NOMO-1 treated with DMSO at 0.1 percent for 48 hours (cell line): ENCODE measurements around the gene SLC34A1.
"Not testable (repeated sequence)": the region's sequence is repeated elsewhere in the genome, so short reads cannot be mapped to it uniquely, and the experiment has no call there.

Experiments
- DNase-seq: peaks from one replicate; lab custom pipeline; 2025; ENCODE audit not compliant: unreplicated experiment; lab: John Stamatoyannopoulos, UW

Gene SLC34A1, protein sequence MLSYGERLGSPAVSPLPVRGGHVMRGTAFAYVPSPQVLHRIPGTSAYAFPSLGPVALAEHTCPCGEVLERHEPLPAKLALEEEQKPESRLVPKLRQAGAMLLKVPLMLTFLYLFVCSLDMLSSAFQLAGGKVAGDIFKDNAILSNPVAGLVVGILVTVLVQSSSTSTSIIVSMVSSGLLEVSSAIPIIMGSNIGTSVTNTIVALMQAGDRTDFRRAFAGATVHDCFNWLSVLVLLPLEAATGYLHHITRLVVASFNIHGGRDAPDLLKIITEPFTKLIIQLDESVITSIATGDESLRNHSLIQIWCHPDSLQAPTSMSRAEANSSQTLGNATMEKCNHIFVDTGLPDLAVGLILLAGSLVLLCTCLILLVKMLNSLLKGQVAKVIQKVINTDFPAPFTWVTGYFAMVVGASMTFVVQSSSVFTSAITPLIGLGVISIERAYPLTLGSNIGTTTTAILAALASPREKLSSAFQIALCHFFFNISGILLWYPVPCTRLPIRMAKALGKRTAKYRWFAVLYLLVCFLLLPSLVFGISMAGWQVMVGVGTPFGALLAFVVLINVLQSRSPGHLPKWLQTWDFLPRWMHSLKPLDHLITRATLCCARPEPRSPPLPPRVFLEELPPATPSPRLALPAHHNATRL

DNA sequence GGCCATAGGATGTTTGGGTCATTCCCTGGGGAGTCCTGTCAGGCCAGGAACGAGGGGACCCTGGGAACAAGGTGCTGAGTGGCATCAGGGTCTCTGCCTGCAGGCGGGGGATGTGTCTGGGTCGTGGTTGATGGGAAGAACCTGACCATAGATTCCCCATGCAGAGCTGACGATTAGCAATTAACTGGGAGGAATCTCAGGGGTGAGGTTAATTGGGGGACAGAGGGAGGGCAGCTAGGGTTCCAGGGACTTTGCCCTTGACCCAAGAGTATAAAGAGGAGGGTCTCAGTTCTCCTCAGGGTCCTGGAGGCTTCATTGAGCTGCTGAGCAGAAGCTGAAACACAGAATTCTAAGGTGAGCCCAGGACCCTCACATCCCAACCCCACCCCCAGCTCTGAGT, at the start of gene SLC34A1:
TSS of gene SLC34A1 (plus strand) at position 301 of the 400 bp plus-strand sequence. CDS start 1,308 bp downstream, outside the sequence.
- DNase-seq: no peak

DNA sequence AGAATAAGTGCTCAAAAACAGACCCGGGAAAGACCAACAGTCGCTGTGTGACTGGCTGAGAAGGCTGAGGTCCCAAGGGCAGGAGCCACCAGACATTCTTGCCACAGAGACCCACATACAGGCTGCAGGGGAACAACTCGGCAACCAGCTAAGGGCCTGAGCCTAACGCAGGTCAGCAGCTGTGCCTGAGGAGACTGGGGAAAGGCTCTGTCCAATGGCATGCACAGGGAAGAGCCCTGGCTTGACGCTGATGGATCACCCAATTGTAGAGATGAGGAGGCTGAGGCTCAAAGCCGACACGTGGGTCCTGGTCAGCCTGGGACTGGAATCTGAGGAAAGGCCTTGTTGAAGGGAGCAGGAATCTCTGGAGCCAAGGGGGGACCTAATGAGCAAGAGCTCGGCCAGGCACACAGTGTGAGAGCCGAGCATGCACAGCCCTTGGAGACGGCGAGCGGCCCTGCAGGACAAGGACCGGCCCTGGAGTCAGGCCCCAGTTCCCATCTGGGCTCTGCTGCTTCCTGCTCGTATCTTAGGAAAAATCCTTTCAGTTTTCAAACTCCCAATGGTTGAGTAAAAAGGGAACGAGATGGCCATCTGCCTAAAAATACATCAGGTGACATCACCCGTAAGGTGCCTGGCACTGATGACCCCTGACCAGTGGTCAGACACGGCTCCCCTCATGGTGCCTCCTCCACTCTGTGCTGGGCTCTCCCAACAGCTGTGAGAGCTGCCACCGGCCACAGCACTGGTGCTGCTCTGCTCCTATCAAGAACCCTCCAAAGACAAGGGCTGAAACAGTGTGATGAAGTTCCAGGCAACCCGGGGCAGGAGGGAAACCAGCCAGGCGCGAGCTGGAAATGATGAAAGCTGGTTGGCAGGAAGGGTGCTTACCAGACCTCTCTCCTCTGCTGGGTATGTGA, 49.2 kb upstream of the SLC34A1 start:
- DNase-seq: no peak

- no peak for DNase-seq
Observed at GRCh38 chr5:177335701-177336065, 48.6 kb upstream of the SLC34A1 start.

DNA sequence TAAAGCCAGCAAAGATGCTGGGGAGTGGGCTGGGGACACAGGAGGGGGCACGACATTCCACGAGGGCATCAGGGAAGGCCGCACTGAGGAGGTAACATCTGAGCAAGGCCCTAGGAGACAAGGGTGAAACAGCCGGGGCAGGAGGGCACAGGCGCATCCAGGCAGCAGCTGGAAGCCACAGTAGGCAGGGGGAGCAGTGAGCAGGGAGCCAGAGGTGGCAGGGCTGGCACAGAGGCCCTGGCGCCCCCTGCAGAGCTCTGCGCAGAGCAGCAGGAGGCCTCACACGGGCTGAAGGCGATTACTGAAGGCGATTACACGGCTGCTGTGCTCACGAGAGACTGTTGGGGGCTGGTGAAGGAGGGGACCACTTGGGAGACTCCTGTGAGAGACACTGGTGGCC, 48.1 kb upstream of the SLC34A1 start:
- peak; percentile 40 for DNase-seq

GRCh38 chr5:177336603-177337494, 47.4 kb upstream of the SLC34A1 start:
- no peak for DNase-seq

- no peak for DNase-seq
Observed at GRCh38 chr5:177338251-177339106, 45.8 kb upstream of the SLC34A1 start.

DNA sequence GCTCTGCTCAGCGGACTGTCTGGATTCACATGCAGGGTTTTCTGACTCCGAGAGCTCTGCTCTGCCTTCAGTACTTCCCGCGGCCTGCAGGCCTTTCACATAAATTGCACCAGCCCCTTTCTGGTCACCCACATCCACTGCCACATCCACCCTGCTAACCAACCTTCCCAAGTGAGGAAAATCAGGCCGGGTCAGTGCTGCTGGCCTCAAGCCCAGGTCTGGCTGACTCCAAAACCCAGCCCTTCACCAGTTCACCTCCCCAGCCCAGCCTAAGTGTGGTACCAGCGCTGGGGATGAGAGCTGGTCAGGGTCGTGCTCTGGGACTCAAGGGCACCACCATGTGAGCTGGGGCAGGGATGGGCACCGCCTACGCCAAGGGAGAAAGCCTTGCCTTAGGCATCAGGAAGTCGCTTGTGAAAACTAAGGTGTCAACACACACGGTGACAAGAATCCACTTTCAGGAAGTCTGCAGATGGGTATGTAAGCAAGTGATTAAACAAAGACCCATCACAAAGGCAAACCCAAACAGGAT, 45.1 kb upstream of the SLC34A1 start:
- DNase-seq: no peak

DNA sequence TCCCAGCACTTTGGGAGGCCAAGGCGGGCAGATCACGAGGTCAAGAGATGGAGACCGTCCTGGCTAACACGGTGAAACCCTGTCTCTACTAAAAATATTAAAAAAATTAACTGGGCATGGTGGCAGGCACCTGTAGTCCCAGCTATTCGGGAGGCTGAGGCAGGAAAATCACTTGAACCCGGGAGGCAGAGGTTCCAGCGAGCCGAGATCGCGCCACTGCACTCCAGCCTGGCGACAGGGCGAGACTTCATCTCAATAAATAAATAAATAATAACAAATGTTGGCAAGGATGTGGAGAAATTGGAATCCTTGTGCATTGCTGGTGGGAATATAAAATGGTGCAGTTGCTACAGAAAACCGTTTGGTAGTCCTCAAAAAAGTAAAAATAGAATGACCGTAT, 41.2 kb upstream of the SLC34A1 start:
- DNase-seq: not testable (repeated sequence)

DNA sequence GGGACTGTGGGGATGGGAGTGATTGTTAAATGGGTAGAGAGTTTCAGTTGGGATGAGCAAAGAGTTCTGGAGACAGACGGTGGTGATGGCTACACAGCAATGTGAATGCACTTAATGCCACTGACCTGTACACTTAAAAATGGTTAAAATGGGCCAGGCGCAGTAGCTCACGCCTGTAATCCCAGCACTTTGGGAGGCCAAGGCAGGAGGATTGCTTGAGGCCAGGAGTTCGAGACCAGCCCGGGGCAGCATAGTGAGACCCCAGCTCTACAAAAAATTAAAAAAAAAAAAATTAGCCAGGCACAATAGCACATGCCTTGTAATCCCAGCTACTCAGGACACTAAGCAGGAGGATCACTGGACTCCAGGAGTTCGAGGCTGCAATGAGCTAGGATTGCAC, 40.5 kb upstream of the SLC34A1 start:
- DNase-seq: no peak

DNA sequence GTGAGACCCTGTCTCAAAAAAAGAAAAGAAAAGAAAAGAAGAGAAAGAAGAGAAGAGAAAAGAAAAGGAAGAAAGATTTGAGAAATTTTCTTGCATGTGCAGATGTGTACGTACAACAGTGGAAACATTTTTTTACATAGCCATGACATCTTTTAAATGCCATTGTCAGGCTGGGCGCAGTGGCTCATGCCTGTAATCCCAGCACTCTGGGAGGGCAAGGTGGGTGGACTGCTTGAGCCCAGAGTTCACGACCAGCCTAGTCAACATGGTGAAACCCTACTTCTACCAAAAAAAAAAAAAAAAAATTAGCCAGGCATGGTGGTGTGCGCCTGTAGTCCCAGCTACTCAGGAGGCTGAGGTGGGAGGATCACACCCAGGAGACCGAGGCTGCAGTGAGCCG, 39.3 kb upstream of the SLC34A1 start:
- no peak for DNase-seq

DNA sequence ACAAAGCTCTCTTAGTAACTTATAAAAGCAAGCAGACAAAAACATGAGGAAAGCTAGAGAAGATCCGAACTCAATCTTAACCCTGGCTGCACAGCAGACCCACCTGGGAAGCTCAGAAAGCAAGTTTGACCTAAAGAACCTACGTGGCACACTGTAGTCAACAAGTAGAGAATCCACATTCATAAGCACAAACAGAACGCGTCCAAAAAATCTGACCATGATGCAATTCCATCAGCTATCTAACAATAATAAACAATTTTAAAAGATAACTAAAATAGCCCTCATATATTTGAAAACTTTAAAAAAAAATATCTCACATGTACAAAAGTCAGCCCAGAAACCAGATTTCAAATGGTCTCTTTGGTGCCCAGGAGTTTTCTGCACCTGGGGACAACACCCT, 37.4 kb upstream of the SLC34A1 start:
- no peak for DNase-seq

DNA sequence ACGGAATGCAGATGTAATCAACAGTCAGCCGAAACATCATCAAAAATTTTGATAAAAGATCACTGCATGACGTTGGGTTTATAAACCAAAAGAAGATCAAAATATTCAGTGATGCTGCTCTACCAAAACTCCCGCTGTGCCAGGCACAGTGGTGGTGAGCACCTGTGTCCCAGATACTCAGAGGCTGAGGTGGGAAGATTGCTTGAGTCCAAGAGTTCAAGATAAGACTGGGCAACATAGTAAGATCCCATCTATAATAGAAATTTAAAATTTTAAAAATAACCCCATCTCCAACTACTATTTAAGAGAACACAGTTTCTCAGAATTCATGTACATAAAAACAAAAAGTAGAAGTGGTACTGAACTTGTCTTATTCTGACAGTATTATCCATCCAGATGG, 36.5 kb upstream of the SLC34A1 start:
- no peak for DNase-seq

- no peak for DNase-seq
Observed at GRCh38 chr5:177349362-177349647, 34.9 kb upstream of the SLC34A1 start.

DNA sequence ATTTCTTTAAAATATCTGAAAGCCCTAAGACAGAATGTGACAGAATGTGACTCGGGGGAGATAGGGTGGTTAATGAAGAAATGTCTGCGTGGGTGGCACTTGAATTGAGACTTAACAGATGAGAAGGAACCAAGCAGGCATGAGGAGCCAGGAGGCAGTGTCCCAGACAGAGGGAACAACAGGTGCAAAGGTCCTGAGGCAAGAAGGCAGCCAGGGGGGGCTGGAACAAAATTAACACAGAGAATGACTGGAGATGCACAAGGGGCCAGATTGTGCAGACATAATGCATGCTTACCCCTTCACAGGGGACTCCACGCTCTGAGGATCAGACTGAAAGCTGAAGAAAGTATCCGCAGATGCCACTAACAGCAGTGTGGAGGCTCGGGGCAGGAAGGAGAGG, 34.5 kb upstream of the SLC34A1 start:
- DNase-seq: no peak

DNA sequence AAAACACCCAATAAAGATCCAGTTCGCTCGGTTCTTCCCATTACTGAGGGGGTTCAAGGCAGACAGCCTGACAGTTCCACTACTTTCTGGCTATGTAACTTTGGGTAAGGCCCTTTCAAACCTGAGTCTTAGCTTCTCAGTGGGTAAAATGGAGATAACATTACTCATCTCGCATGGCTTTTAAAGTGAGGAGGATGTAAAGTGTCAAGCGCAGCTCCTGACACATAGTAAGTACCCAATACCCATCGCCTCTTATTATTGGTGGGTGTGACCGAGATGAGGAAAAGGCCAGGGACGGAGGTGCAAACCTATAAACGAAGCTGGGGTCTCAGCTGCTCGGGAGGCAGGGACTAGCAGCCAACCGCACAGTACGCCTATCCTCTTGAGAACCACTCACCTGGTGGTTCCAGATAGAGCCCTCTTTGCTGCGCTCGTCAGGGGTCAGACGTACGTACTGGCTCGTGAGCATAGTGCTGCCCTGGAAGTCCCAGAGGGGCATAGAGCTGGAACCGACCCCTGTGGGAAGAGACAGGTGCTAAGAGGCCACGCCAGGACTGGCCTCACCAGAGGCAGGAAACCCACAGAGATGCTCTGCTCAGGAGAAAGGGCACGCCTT, 33.4 kb upstream of the SLC34A1 start:
- no peak for DNase-seq

DNA sequence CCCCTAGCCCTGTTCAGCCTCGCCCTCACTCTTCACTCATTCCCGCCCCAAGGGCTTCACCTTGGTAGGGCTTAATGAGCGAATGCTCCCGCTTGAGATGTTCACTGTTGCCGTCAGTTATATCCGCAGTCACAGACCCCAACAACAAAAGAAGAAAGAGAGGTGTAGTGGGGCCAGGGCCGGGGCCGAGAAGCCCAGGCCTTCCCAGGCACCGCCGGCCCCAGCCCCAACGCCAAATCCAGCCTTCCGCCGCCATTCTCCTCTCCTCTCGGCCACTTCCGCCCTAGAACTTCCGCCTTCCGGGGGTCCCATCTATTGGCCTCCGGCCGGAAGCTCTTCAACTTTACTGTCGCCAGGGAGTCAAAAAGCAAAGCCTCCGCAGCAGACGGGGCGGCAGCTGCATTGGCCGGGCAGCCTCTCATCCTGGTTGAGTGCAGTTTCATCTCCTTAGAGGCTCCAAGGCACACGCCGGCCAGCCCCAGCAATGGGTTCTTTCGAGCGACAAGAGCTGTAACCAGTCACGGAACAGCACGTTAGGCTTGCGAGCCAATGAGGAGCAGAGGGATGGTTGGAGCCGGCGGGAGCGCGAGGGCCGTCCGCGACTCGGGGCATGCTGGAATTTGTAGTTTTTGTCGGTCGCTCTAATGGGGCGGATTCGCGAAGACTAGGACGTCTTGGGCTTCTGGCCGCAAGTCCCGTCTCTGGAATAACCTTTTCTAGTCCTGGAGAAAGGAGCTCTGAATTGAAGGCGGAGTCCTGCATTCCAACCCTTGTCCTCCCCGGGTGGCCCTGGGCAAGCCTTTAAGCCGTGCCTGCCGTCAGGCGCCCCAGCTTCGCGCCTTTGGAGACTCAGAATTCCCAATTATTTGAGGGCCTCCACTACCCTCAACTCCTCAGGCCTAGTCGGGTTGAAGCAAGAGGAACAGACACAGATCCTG, 32.6 kb upstream of the SLC34A1 start, which contains the start of gene LMAN2:
TSS of gene LMAN2 (minus strand) at position 277 of the 938 bp plus-strand sequence. CDS start at position 256, 21 bp downstream.
- peak; percentile 97 for DNase-seq

DNA sequence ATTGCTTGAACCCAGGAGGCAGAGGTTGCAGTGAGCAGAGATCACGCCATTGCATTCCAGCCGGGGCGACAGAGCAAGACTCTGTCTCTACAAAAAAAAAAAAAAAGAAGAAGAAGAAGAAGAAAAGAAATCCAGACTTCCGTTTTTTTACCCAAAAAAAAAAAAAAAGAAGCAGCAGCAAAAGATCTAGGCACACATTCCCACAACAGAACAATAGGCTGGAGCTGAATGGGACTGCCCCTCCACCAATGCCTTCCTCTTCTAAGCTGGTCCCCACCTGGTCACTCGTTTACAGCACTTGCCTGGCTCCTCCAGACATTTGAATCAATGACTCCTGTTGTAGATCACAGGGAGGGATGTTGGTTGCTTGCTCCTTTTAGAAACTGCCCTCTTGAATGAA, 31.1 kb upstream of the SLC34A1 start:
- DNase-seq: peak; percentile 42

DNA sequence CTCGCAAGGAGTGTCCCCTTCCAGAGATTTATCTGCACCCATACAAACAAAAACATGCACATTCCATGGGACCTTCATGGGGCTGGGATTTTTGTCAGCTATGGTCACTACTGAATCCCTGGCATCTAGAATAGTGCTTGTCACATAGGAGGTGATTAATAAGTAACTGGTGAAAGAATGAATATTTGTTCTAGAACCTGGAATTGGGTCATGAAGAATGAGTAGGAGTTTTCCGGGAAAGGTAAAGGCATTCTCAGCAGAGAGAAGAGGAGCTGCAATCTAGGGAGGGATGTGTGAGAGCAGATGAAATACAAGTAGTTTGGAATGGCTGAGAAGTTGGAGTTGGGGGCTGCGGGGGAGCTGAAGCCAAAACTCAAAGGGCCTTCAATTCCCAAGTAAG, 30.0 kb upstream of the SLC34A1 start:
- no peak for DNase-seq
